ENCODE results near the gene TXNDC16.

Gene TXNDC16

GRCh38 chr14:52395728-52396127, 156.6 kb downstream of the TXNDC16 start:
- no peak for DNase-seq (ENCODE audit: low read depth in 2 of 2)

- DNase-seq (ENCODE audit: low read depth in 2 of 2), result no peak
Measured at GRCh38 chr14:52391881-52392615, 160.3 kb downstream of the TXNDC16 start.

Measured in stimulated activated CD4-positive, alpha-beta T cell treated with anti-CD3 and anti-CD28 coated beads, Interleukin-1b, Interleukin-23, amount 100 ng/mL, for 4 hours (primary cell).